ENCODE results near the gene TRNP1.
"Not testable (repeated sequence)": the region's sequence is repeated elsewhere in the genome, so short reads cannot be mapped to it uniquely, and the experiment has no call there.

The TRNP1 gene

DNA sequence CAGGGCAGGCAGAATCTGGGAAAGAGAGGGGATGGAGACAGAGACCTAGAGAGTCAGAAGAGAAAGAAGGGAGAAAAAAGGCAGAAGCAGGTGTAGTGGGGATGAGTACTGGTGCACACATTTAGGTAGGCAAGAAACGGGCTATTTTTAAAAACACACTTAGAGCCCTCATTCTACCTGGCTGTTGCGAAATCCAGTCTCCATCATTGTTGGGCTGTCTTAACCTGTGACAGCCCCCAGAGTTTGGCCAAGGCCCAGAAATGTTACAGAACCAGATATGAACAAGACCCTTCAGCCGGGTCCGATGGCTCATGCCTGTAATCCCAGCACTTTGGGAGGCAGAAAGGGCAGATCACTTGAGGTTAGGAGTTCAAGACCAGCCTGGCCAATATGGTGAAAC is 20.7 kb upstream of the TRNP1 start:
- no peak for DNase-seq (ENCODE audit: low spot score)

GRCh38 chr1:26976621-26977510 is 16.6 kb upstream of the TRNP1 start:
- DNase-seq (ENCODE audit: low spot score): no peak

- no peak for DNase-seq (ENCODE audit: low spot score)
These were observed 14.6 kb upstream of the TRNP1 start for GRCh38 chr1:26978901-26979300.

DNA sequence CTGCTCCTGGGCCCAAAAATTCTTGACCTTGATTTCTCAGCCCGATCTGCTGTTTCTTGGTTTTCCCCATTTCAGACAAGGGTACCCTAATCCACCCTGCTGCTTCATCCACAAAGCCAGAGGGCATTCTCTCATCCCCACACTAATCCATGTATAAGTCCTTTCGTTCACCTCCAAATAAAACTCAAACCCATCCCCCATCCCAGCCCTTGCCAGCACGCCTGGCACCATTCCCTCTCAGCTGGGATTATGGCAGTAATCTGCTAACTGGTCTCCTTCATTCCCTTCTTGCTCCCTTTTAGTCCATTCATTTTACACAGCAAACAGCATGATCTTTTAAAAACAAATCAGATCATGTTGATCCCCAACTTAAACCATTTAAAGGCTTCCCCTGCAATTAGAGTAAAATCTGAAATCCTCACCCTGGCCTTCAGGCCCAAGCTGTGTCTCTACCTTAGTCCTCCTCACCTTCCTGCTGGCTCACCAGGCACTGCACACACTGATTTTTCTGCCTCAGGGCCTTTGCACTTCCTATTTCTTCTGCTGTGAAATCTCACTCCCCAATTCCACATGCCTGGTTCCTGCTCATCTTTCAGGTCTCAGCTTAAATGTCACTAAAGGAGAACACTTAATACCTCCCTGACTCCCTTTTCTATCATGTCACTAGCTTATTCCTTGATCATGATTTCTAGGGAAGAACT is 12.2 kb upstream of the TRNP1 start:
- no peak for DNase-seq (ENCODE audit: low spot score)

- no peak for DNase-seq (ENCODE audit: low spot score)
These were observed 9.6 kb upstream of the TRNP1 start for GRCh38 chr1:26983863-26984262.

DNA sequence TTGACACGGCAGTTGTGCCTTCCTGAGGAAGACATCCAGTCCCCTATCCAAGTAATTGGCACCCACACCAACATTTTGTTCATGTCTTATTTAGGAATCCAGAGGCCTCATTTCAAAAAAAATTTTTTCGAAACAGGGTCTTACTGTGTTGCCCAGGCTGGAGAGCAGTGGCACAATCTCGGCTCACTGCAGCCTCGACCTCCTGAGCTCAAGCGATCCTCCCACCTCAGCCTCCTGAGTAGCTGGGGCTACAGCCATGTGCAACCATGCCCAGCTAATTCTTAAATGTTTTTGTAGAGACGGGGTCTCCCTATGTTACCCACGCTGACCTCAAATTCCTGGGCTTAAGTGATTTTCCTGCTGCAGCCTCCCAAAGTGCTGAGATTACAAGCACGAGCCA is 9.2 kb upstream of the TRNP1 start:
- DNase-seq (ENCODE audit: low spot score): no peak

DNA sequence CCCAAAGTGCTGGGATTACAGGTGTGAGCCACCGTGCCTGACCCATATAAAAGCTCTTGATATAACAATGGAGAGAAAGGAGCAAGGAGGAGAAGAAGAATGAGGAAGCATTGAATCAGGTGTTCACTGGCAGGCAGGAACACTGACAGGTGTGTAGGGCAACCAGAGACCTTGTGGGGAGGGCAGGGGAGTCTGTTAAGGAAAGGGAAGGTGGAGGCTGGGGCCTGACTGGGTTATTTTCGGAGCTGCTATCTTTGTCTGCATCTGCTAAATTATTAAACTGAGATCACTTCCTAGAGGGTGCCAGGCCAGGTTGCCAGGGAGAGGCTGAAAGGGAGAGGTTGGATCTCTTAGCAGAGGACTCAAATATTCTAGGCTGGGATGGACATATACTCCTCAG is 6.8 kb upstream of the TRNP1 start:
- no peak for DNase-seq (ENCODE audit: low spot score)

DNA sequence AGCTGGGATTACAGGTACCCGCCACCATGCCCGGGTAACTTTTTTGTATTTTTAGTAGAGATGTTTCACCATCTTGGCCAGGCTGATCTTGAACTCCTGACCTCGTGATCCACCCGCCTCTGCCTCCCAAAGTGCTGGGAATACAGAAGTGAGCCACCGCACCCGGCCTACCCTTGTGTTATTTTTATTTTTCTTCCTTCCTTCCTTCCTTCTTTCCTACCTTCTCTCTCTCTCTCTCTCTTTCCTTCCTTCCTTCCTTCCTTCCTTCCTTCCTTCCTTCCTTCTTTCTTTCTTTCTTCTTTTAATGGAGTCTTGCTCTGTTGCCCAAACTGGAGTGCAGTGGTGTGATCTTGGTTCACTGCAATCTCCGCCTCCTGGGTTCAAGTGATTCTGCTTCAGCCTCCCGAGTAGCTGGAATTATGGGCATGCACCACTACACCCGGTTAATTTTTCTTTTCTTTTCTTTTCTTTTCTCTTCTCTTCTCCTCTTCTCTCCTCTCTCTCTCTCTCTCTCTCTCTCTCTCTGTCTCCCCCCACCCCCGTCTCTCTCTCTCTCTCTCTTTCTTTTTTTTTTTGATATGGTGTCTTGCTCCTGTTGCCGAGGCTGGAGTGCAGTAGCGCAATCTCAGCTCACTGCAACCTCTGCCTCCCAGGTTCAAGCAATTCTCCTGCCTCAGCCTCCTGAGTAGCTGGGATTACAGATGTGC is 3.9 kb upstream of the TRNP1 start:
- not testable (repeated sequence) for DNase-seq (ENCODE audit: low spot score)

GRCh38 chr1:26991310-26992116 is 2.0 kb upstream of the TRNP1 start:
- no peak for DNase-seq (ENCODE audit: low spot score)

GRCh38 chr1:26994020-26994786 is 711 bp downstream of the TRNP1 start:
- DNase-seq (ENCODE audit: low spot score): no peak

GRCh38 chr1:26994787-26995517 is 1.5 kb downstream of the TRNP1 start:
- no peak for DNase-seq (ENCODE audit: low spot score)

DNA sequence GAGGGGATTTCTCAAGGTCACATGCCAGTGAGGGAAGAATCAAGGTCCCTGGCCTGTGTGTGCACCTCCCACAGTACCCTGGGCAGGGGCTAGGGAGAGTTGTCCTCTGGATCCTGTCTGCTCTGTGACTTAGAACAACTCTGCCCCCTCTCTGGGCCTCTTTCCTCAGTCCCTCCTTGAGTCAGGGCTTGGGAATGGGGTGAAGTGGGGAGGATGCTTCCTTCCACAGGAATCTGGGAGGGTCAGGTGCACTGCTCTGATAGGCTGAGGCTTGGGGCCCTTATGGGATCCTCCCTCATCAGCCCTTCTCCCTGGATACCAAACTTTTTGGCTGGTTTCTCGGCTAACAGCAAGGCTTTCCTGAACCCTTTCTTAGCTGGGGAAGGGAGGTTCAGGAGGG is 2.5 kb downstream of the TRNP1 start:
- DNase-seq (ENCODE audit: low spot score): no peak

DNA sequence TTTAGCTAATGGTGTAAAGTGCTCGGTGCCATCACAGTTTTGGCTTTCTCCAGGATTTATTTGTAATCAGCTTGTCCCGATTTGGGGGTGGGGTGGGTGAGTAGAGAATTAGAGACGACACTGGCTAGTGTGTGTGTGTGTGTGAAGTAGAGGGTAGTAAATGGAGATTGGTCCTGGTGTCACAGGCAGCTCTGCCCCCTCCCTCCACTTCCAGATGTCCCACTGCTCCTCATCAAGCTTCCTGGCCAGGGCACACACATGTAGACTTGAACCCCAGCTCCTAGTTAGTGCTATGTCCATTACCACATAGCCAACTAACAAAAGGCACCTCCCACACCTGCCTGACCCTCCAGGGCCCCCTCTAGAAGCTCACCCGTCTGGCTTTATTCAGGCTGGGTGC is 3.2 kb downstream of the TRNP1 start:
- DNase-seq (ENCODE audit: low spot score): no peak

DNA sequence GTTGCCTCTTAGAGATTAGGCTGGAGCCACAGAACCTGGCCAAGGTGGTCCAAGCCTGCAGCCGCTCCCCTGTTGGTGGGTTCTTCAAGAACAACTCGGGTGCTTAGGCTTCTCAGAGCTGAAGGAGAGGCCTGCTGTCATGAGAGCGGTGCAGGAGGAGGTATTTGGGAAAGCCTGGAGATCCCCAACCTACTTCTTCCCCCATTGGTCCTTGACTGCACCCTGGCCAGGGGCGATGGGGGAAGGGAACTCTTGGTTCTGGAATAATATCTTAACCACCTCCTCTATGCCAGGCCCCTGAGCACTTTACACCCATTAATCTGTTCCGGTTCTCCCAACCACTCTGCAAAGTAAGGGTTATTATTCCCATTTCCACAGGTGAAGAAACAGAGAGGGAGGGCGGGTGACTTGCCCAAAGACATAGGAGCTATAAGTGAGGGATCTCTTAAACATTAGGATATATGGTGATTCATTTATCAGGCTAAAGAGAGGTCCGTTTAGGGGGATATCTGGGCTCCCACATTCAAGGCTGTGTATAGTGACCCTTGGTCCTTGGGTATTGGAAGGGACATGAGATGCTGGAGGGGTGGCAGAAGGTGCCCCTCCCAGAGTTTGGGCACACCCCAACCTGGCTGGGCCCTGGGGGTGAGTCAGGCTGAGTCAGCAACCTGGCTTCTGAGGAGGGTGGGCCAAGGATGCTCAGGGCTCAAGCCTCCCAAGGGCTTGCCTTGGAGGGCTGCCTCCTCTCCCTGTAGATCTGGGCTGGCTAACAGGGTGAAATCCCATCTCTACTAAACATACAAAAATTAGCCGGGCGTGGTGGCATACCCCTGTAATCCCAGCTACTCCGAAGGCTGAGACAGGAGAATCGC is 5.2 kb downstream of the TRNP1 start:
- no peak for DNase-seq (ENCODE audit: low spot score)

DNA sequence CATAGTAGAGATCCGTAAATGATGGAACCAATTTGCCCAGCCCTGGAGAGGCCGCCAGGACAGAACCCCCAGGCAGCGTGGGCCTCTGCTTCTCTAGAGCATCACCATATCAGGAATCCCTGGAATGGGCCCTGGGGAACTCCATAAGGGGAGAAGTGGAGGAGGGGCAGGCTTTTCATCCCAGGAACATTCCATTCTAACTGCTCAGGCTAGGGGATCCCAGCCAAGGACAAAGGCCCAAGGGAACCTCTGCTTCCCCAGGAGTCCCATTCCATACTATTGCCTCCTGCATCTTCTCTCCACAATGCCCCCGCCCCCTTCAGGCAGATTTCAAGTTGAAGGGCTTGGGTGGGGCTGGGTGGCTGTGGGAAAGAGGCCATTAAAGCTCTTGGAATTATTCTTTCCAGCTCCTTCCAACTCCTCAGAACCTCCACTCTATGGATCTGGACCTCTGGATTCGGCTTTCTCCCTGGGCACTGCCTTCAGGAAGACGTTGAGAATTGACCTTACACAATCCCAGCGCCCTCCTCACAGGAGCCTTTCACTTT is 6.0 kb downstream of the TRNP1 start:
- DNase-seq (ENCODE audit: low spot score): no peak

GRCh38 chr1:27000090-27000816 is 6.8 kb downstream of the TRNP1 start:
- DNase-seq (ENCODE audit: low spot score): no peak

DNA sequence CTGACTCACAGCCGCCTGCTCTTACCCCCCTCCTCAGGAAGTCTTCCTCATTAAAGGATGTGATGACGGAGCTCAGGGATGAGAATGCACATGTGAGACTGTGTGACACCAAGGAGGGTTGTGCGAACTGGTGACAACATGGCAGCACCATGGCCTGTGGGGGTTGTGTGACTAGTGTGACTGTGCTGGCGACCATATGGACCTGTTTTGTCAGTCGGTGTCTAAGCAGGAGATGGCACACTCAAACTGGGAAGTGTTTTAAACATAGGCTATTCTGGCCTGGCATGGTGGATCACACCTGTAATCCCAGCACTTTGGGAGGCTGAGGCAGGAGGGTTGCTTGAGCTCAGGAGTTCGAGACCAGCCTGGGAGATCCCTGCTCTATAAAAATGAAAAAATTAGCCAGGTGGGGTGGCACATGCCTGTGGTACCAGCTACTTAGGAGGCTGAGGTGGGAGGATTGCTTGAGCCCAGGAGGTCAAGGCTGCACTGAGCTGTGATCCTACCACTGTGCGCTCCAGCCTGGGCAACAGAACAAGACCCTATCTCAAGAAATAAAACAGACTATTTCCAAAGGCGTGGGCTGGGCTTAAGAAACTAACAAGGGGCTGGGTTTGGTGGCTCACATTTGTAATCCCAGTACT is 7.4 kb downstream of the TRNP1 start:
- DNase-seq (ENCODE audit: low spot score): no peak

Measured in left forelimb (tissue), 1 donor.